ENCODE results near the gene GNB1L. TPM values are rescaled to one million over a fixed set of nuclear protein-coding genes. Genes with fewer than 3 reads are reported as not detected.

GNB1L gene
- total RNA-seq, 2 experiments from 2014 or later: 8.8 to 9.8 TPM

Other genes with a start within 250 kb of the GNB1L start
- gene SEPTIN5, start 140.4 kb downstream of the GNB1L start, total RNA-seq: under 1 TPM; 0.47 to 0.81 TPM
- gene GP1BB, start 131.3 kb downstream of the GNB1L start, total RNA-seq: not detected
- not detected for gene TBX1, start 94.1 kb downstream of the GNB1L start, total RNA-seq
- 10 to 100 TPM; 10.9 to 11.9 TPM for gene RTL10, start within 50 bp of the GNB1L start, total RNA-seq
- gene COMT, start 86.9 kb upstream of the GNB1L start, total RNA-seq: 10 to 100 TPM; 53.7 to 56.8 TPM
- 10 to 100 TPM; 22.9 to 23.6 TPM for gene TXNRD2, start 86.9 kb upstream of the GNB1L start, total RNA-seq
- gene ARVCF, start 161.9 kb upstream of the GNB1L start, total RNA-seq: 1 to 10 TPM; 2.0 to 2.6 TPM
- gene TANGO2, start 166.2 kb upstream of the GNB1L start, total RNA-seq: 10 to 100 TPM; 16.0 to 19.0 TPM
- gene DGCR8, start 225.4 kb upstream of the GNB1L start, total RNA-seq: 10 to 100 TPM; 29.8 to 36.5 TPM